ENCODE measurements around the gene RUNDC1.
A peak's percentile ranks its signal among the peaks of the same experiment; 100 is the strongest.

The RUNDC1 gene

DNA sequence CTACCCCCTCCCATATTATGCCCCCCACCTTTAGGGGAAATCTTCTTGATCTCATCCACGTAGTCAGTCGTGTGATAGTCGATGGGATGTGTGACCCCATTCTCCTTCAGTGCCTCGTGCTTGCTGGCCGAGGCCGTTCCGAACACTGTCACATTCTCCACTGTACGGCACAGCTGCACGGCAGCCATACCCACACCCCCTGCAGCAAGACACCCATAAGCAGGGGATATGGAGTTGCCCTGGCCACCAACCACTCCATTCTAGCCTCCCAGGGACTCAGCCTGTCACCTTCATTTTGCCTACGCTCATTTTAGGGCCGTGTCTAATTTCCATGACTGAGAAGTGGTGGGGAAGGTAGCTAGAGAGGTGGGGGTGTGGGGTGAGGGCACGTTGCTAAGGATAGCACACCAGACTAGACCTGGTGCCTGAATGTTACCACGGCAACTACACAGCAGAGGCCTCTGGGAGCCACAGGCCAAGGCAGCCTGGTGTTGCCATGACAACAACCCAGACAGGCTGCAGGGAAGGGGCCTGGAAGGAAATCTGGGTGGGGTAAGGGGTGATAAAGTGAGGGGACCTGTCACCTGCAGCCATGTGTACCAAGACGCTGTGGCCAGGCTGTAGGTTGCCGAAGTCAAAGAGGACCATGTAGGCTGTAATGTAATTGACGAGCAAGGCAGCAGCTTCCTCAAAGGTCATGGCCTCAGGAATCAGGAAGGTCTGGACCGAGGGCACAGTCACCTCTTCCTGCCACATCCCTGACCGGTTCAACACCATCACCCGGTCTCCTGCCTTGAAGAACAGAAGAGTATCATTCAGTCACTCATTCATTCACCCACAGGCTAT lies 37.9 kb downstream of the RUNDC1 start:
- DNase-seq: no peak

DNA sequence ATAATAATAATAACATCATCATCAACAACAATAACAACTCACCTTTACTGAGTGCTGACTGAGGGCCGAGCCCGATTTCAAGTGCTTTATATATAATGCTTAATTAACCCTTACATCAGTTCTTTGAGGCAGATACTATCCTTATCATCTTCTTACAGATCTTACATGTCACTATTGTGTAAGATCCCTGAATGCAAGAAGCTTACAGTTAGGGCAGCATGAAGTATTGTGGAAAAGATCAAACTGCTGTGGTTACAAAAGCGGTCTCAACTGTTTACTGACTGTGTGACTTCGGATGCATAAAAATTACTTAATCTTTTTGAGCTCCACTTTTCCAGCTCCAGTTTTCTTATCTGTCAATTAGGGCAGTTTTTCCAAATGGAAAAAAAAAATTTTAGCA lies 38.6 kb downstream of the RUNDC1 start:
- DNase-seq: no peak

DNA sequence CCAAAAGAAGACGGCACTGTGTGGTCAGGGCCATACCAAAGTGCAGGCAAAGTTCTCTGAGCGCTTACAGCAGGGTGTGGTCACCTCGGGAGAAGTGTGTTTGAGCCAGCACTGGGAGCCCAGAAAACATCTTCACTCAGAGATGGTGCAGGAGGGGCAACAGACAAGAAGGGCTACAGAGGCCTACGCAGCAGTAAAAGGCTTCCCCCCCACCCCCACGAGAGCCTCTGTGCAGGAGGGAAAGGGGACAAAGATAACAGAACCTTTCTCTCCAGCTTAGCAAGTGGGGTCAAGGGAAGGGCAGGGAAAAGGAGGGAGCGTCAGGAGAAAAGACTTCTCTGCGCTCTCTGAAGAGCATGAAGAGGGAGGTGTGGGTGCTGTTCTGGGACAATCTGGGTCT lies 39.1 kb downstream of the RUNDC1 start:
- no peak for DNase-seq

DNA sequence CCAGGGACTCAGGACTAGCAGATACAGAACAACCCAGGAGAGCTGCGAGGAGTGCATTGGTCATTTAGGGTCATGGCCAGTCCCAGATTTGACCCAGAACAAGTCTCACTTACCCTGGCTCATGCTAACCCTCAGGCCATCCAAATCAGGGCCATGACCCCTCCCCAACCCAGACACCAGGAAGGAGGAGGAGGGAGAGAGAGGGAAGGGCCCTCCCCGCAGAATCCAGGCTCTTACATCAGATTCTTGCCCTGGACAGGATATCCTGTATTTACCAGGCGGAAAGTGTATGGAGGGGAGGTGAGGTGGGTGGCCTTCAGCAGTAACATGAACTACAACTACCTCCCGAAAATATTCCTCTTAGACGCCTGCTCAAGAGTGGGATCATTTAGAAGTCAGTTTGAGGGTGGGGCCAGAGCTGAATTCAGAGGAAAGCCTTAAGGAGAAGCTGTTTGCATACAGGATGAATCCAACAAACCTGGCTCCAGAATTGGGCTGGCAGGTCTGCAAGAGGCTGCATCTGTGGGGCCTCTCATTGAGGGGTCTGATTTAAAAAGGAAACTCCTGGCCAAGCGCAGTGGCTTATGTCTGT lies 39.8 kb downstream of the RUNDC1 start:
- DNase-seq: no peak

DNA sequence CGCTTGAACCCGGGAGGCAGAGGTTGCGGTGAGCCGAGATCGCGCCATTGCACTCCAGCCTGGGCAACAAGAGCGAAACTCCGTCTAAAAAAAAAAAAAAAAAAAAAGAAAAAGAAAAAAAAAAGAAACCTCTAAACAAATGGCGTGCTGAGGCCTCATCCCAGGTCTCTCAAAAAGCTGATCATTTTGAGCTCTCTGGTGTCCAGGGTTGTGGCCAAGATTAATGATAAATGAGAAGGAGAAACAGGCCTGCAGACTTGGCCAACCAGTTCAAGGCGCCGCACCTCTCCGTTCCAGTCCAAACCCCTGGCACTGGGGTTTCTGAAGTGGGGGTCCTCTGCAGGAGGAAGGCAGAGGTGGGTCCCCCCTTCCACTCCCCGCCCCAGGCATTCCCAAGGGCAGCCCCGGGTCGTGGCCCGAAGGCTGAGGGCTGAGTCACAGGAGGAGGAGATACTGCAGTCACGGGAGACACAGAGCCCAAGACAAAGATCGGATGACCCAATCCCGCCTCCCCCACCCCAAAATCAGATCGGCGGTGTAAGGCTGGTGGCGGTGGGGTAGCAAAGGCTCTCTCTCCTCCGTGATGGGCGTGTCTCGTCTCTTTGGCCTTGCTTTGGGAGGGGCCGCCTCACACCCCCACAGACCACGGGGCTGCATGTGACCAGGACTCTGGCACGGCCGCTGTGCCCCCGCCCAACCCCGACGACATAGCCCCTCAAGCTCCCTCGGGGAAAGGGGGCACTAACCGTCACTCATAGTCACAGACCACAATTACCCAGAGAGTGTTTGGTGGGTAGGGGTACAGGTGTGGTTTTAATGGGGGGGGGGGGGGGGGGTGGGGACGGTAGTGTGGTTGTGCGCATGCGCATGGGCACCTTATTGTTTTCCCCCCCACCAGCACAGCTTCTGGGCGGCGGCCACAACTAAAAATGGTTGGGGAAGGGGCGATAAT lies 40.7 kb downstream of the RUNDC1 start:
- DNase-seq: peak; percentile 67

DNA sequence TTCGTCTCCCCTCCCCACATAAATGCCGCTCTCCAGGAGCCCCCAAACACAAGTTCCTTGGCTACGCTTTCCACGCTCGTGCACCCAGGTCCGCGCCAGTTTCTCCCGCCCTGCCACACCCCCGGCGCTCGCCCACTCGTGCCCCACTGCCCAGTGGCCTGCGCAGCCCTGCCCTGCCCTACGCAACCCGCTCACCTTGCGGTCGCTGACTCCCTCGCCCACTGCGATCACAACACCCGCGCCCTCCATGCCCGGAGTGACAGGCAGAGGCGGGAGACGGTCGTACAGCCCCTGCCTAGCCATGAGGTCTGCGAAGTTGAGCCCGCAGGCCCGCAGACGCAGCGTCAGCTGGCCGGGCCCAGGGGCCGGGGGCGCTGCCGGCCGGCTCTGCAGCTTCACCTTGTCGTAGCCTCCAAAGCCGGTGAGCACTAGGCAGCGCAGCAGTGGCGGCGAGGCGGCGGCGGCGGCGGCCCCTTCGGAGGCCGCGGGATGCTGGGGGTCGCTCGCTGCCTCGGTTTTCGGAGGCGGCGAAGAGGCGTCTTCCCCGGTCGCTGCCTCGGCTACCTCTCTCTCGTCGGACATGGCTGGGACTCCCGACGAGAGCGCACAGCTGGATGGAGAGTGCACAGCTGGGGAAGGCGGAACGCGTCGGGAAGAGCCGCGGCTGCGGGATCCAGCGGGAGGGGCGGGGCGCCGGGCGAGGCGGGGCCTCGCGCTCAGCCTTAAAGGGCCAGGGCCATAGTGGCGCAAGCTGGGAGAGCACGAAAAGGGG lies 41.6 kb downstream of the RUNDC1 start, which contains the start of gene VAT1:
Gene VAT1 (minus strand): TSS at position 645 of the 772 bp plus-strand sequence. CDS start 63 bp downstream, at position 582.
- DNase-seq: peak; percentile 96

DNA sequence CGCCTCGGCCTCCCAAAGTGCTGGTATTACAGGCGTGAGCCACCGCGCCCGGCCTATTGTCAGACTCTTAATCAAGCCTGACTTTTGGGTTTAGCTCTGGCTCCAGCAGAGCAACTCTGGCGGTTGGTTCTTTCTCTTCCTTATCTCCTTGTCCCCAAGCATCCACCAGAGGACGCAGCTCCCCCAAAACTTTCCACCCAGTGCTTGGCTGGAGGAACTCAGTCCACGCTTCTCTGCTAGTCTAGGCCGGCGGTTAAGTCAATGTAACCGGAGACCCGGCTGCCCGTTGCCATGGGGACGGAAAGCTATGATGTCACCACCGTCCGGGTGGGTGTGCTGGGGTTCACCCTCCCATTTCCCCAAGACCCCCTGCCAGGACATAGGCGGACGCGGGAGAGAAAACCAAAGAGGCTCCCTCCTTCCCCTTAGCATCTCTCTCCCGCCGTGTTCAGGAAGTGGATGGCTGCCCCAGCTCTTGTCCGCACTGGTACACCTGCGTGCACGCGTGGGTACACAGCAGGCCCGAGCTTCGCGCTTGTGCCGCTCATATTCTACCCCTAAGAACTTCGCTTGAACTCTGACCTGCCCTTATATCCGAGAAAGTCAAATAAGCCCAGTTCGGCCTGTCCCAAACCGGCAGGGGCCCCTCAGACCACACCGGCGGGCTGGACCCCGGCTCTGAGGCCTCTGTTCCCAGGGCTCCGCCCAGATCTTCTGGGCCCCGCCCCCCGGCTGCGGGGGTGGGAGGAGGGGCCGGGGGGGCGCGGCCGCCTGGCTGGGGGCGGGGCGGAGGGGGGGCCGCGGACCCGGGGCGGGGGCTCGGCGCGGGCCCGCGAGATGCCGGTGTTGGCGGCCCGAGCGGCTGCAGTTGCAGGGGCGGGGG lies 44.3 kb downstream of the RUNDC1 start, which contains the start of gene RND2:
Gene RND2 (plus strand): TSS at position 825 of the 883 bp plus-strand sequence. CDS start 117 bp downstream, outside the sequence.
- DNase-seq: peak; percentile 97

DNA sequence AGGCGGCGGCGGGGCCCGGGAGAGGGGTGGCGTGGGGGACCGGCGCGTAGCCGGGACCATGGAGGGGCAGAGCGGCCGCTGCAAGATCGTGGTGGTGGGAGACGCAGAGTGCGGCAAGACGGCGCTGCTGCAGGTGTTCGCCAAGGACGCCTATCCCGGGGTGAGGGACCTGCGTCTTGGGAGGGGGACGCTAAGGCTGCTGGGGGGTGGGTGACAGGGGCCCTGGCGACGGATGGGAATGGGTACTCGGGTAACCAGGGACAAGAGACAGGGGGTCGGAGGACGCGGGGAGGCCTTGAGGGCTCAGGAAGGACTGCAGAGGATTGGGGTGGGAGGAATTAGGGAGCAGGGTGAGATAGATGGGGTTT lies 44.9 kb downstream of the RUNDC1 start:
- DNase-seq: no peak

DNA sequence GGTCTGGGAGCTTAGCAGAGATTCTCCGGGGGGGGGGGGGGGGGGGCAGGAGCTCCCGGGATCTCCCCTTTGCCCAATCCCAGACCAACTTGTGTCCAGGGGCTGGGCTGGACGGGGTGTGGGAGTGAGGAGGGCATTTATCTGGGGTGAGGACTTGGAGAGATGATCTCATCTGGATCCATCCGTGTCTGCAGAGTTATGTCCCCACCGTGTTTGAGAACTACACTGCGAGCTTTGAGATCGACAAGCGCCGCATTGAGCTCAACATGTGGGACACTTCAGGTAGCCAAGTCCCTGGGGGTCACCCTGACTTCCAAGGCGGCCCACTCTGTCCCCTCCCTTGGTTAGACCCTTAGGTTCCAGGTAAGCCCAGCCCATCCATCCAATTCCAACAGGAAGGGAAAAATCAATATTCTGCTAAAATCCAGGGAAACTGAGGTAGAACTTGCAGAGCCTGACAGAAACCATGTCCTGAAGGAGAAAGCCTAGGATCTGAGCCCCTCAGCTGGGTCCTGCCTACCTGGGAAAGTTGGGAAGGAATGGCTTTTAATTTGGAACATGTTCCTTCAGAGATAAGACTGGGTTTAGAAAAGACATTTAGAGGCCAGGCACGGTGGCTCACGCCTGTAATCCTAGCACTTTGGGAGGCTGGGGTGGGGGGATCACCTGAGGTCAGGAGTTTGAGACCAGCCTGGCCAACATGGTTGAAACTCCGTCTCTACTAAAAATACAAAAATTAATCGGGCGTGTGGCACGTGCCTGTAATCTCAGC lies 45.6 kb downstream of the RUNDC1 start:
- DNase-seq: no peak

DNA sequence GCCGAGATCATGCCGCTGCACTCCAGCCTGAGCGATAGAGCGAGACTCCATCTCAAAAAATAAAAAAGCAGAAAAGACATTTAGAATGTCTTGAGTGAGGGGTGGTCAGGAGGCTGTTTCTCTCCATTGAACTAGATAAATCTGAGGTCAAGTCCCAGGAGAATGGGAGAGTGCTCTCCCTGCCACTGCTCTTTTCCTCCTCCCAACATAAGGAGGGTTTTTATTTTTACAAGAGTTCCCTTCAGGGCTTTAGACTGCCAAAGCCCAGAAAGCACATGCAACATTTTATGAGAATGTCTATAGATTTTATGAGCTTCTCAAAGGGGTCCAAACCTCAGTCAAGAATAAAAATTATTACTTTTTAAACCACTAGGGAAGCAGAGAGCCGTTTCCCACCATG lies 46.2 kb downstream of the RUNDC1 start:
- DNase-seq: no peak

DNA sequence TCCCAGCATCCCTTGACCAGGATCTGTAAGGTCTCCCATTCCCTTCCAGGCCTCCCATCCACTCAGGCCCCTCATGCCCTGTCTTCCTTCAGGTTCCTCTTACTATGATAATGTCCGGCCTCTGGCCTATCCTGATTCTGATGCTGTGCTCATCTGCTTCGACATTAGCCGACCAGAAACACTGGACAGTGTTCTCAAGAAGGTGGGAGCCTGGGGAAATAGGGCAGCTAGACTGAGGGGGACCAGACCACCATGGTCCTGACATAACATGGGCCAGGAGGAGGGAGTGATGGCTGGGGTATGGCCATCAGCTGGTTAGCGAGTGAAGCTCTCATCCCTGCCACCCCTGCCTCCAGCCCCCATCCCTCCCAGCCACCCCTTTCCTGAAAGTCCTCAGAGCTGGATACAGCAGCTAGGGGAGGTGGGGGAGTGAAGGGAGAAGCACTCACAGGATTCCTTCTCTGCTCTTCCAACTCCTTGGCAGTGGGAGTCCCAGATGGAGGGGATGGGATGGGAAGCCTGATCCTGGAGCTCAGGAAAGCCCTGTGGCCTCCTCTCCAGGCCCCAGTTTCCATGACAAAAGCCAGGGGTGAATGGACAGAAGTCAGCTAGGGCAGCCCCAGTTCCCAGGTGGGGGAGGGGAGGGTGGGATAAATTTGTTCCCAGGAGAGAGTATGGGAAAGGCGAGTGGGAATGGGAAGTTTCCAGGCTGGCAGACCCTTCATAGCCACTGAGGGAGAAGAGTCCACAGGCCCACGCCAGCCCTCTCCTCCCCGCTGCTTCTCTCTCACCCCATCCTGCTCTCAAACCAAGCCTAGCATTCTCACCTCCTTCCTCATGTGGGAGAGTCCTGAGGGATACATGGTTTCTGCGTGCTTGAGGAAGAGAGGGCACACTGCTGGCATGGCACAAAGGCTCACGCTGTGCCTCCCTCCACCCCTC lies 47.0 kb downstream of the RUNDC1 start:
- no peak for DNase-seq

DNA sequence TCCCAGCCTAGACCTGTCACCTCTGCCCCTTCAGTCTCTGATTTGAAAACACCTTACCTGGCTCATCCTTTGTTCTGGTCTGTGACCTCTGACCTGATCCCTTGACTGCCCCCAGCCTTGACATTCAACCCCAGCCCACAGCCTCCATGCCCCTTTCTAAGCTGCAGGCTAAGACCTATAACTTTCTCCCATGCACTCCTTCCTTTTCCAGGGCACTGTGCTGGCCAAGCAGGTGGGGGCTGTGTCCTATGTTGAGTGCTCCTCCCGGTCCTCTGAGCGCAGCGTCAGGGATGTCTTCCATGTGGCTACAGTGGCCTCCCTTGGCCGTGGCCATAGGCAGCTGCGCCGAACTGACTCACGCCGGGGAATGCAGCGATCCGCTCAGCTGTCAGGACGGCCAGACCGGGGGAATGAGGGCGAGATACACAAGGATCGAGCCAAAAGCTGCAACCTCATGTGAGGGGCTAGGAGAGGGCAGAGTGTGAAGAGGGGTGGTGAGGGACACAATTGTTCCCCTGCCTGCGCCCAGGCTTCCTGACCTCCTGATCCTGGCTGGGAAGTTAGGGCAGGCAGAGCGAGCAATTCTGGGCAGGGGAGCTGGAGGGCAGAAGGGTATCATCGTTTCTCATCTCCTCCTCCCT lies 48.0 kb downstream of the RUNDC1 start:
- no peak for DNase-seq

DNA sequence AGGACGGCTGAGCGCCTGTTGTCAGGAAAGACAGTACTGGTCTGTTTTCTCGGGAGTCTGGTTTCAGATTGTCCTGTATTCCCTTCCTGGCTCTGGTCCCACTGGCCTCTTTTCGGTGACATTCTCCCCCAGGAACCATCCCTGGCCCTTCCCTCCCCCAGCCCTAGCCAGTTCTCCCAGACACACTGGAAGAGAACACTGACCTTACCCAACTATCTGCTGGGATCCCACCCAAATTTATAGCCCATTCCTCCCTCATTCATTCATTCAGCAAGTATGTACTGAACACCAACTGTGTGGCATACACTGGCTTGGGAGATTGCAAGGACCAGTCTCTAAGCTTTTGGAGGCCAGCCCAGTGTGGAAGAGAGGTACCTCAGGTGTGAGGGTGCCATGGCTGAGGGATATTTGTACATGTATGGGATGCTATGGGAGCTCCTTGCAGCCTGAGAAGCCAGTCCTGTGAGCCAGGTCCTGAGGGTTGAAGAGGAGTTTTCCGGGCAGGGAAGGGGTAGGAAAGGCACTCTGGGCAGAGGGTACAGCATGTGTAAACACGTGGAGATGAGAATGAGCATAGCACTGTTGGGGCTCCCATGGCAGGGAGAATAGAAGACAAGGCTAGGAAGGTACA lies 49.9 kb downstream of the RUNDC1 start:
- DNase-seq: no peak

DNA sequence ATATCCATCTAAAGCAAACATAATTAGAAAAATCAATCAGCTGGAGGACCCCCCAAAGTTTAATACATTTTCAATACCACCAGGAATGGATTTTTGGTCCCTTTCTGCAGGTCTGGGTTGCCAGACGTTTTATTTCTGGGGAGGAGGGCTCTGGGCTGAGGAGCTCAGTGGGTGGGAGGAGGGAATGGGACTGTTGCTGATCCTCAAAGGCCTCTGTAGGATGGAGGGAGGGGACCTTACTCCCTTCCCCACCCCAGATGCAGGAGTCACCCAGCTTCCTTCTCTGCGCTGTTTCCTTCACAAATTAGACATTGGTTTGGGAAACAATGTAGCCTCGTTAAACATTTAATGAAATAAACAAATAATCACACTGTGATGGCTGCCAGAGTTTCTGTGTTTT lies 51.3 kb downstream of the RUNDC1 start:
- DNase-seq: no peak

DNA sequence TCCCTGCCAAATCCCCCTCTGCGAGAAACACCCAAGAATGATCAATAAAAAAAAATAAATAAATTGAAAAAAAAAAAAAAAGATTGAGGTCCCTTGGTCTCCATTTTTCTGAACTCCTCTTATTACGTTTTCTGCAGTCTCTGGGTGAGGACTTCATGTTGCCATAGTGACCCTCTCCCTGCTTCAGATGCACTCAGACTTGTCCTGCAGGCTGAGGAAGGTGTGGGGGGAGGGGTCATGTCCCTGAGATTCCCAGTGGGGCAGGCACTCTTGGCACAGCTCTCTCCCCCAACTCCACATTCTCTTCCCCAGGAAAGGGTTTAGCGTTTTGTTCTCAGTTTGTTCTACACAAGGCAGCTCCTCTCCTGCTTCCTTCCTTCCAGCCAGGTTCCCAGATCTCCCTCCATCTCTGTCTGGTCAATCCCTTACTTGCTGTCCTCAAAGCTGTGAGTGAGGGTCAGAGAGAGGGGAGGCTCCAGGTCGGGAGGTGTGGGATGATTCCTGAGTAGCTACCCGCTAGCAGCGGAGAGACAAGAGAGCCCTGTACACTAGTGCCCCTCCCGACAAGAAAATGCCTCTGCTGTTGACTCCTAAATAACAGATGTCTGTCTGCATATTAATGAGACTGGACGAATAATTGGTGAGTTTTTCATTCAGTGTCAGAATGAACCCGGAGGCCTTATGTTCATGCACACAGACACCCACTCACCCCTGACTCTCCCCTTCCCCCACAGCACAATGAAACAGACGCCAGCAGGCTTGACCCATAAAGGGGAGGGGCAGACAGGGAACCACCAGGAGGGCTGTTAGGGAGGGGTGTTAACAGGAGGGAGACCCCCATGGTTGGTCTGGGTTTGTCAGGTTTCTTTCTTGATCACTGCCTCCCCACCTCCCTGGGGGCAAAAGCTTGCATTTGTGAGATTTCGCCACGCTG lies 53.9 kb downstream of the RUNDC1 start:
- DNase-seq: no peak

DNA sequence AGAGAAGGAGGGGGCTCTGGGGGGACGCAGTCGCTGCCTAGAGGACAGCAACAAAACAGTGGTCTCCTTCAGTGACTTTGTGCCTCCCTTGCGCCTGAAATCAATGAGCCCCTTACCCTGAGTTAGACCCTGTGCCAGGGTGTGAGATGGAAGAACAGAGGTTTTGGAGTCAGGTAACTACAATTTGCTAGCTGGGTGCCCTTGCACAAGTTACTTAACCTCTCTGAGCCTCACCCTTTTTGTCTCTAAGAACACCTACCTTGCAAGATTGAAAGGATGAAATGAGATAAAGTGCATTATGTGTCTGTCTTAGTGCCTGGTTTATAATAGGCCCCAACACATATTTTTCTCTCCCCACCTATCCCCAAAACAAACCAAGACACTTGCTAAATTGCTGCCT lies 54.5 kb downstream of the RUNDC1 start:
- DNase-seq: no peak

DNA sequence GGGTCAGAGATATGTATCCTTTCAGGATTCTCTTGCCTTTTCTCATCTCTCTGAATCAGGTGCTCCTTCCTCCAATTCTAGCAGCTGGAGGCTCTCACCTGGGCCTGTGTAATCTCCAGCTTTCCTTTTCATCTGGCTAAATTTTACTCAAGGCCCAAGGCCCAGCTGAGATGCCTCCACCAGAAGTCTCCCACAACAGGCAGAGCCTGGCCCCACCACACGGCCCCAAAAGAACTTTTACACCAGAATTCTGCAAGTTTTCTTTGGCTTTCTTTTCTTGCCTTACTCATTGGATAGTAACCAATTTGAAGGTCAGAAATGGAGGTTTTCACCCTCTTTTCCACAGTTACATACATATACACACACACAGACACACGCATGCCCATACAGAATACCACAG lies 59.3 kb downstream of the RUNDC1 start:
- DNase-seq: no peak
